Stomach smooth muscle (tissue), 2 donors: ENCODE data around the gene DNAJB14.
A peak's percentile ranks its signal among the peaks of the same experiment; 100 is the strongest.

ENCODE experiments used
- H3K27ac ChIP-seq: one replicate; pipeline ENCODE4 v1.7.0; 2013; ENCODE audit warnings: mild to moderate bottlenecking, low read length, inconsistent platforms
- H3K27me3 ChIP-seq, 2 donors: one replicate each; pipeline ENCODE4 v1.7.0; 2013; ENCODE audit warnings: low read length in 2 of 2; ENCODE audit not compliant: insufficient read depth in 2 of 2, control insufficient read depth in 1 of 2
- H3K36me3 ChIP-seq, 2 donors: one replicate each; pipeline ENCODE4 v1.7.0; 2013; ENCODE audit warnings: low read length in 2 of 2; ENCODE audit not compliant: control insufficient read depth in 2 of 2, insufficient read depth in 2 of 2
- H3K4me1 ChIP-seq: one replicate; pipeline ENCODE4 v1.7.0; 2013; ENCODE audit warnings: low read length; ENCODE audit not compliant: control insufficient read depth, insufficient read depth
- H3K4me3 ChIP-seq, 2 donors: one replicate each; pipeline ENCODE4 v1.7.0; 2013; ENCODE audit warnings: low read length in 2 of 2
- H3K9ac ChIP-seq, 2 donors: one replicate each; pipeline ENCODE4 v1.7.0; 2013; ENCODE audit warnings: low read length in 2 of 2, mild to moderate bottlenecking in 1 of 2
- H3K9me3 ChIP-seq, 2 donors: one replicate each; pipeline ENCODE4 v1.7.0; 2013; ENCODE audit warnings: low read length in 2 of 2; ENCODE audit not compliant: control insufficient read depth in 2 of 2
- donor health status: healthy.
- donor health status: Pancreatic carcinoma.

DNAJB14 gene

DNA sequence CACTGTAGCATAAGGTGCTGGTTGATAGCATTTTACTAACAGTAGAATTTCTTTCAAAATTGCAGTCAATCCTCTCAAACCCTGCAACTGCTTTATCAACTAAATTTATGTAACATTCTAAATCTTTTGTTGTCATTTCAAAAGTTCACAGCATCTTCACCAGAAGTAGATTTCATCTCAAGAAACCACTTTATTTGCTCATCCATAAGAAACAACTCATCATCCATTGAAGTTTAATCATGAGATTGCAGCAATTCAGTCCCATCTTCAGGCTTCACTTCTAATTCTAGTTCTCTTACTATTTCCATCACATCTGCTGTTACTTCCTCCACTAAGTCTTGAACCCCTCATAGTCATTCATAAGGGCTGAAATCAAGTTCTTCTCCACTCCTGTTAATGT is 73.8 kb downstream of the DNAJB14 start:
- H3K4me3 ChIP-seq = no peak overlapping the region
- H3K36me3 ChIP-seq = no peaks in the 10 kb centered on the region
- peaks cover 2% of the 10 kb centered on the region for H3K4me1 ChIP-seq
- H3K27ac ChIP-seq = no peak overlapping the region
- no peaks in the 10 kb centered on the region for H3K9me3 ChIP-seq
- no peak overlapping the region for H3K9ac ChIP-seq
- H3K27me3 ChIP-seq = no peaks in the 10 kb centered on the region

DNA sequence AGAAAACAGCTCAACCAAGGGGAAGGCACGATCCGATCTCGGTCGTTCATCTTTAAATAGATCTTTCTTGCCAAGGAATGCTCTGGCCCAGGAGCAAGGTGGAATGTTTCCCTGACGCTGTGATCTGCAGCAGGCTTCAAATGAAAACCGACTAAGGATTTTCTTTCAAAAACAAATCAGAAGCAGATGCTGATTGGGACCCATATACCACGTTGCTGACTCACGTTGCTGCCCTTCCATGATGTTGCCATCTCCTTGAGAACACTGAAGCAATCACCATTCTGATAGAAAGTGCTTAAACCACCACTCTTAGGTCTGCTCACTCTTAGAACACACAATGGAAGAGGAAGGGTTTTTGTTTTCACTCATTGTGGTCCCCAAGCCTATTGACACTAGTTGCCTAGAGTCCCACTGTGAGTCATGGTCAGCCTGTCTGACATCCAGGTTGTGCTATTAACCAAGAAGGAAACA is 78.3 kb downstream of the DNAJB14 start:
- Histone ChIP-seq H3K4me1 (peaks cover 2% of the 10 kb centered on the region), H3K36me3 (no peaks in the 10 kb centered on the region), H3K27me3 (no peaks in the 10 kb centered on the region), H3K27ac (no peak overlapping the region), H3K4me3 (peak overlapping the region; percentile 5 to 41), H3K9me3 (no peaks in the 10 kb centered on the region), H3K9ac (no peak overlapping the region)

DNA sequence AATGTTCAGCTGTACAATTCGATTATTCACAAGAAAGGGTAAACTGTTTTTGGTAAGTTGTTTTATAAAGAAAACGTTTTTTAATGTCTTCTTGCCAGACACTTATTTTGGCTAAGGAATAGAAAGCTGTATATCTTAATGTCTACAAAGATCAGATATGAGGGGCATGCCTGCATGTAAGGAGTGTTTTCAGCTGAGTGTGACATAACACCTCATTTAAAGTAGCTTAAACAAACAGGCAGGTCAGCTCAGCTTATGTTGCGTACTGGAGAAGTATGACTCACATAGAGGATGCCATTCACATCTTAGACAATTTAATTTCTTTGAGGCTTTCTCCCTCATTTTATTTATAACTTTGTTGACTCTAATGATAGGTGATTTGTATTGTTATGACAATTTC is 82.6 kb downstream of the DNAJB14 start:
- Histone ChIP-seq H3K4me1 (peaks cover 2% of the 10 kb centered on the region), H3K36me3 (no peaks in the 10 kb centered on the region), H3K4me3 (no peak overlapping the region), H3K9ac (no peak overlapping the region), H3K27me3 (no peaks in the 10 kb centered on the region), H3K9me3 (no peaks in the 10 kb centered on the region), H3K27ac (no peak overlapping the region)

DNA sequence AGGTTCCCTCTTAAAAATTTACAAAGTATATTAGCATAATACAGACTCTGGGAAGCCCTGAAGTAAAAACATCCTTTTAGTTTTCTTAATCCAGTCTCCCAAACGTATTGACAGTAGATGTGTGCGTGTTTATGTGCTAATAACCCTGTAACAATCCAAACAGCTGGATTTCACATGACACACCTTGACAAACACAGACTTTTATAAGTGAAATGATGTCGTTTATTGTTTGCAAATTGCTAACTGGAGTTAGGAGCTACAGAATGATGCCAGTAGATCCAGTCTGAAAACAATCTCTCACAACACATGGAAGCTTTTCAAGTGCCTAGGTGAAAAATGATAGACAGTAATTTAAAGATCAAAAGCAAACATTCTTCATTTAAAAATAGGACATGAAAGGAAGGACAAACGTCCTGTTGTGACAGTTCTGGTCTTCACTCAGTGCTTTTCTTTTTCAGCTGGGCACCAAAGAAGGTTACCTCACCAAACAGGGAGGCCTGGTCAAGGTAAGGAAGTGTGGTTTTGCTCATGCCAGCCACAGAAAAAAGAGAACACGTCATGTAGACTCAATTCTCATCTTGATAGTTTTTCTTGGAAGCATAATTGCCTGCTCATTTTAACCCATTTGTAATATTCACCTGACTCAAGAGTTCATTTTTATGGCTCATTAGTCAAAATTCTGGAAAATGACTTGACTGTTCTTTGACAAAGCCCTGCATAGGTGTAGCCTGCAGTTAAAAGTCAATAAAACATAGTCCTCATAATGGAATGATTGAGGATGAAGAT is 85.1 kb downstream of the DNAJB14 start:
- Histone ChIP-seq H3K4me3 (no peak overlapping the region), H3K36me3 (no peaks in the 10 kb centered on the region), H3K9ac (no peak overlapping the region), H3K27me3 (no peaks in the 10 kb centered on the region), H3K27ac (no peak overlapping the region), H3K9me3 (no peaks in the 10 kb centered on the region), H3K4me1 (no peaks in the 10 kb centered on the region)

DNA sequence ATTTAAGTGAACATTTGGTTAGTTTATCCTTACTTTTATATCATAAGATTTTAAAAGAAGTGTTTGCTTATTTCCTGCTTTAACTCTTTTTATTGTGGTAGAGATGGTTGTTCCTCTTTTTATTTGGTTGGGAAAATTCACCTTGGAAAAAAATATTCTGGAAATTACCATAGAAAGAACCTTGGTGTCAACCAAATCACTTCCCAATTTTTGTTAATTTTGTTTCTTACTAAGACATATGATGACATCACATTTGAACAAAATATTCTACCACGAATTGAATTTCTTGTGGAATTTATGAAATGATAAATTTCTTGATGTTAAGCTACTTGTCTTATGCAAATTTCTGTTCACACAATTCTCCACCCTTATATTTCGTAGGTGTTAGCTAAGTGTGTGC is 85.9 kb downstream of the DNAJB14 start:
- no peak overlapping the region for H3K27ac ChIP-seq
- H3K4me1 ChIP-seq = no peaks in the 10 kb centered on the region
- H3K9me3 ChIP-seq = no peaks in the 10 kb centered on the region
- no peaks in the 10 kb centered on the region for H3K36me3 ChIP-seq
- no peaks in the 10 kb centered on the region for H3K27me3 ChIP-seq
- no peak overlapping the region for H3K9ac ChIP-seq
- H3K4me3 ChIP-seq = no peak overlapping the region

DNA sequence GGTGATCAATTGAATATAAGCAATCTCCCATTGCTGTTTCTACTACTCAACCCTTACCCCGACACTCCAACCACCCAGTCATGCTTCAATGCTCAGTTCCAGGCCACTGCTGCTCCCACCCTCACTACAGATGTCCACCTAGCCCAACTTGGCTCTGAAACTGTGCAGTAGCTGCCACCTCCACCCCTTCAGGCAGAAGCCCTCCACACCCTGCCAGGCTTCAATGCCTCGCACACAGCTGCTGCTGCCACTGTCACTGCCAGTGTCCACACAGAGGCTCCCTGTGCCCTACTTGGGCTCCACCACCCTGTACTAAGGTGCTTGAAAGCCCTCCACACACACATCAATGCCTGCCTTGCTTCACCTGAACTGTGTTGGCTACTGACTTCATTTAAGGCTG is 86.8 kb downstream of the DNAJB14 start:
- no peaks in the 10 kb centered on the region for H3K4me1 ChIP-seq
- H3K27me3 ChIP-seq = no peaks in the 10 kb centered on the region
- no peaks in the 10 kb centered on the region for H3K9me3 ChIP-seq
- H3K27ac ChIP-seq = no peak overlapping the region
- no peak overlapping the region for H3K9ac ChIP-seq
- H3K4me3 ChIP-seq = no peak overlapping the region
- H3K36me3 ChIP-seq = no peaks in the 10 kb centered on the region

DNA sequence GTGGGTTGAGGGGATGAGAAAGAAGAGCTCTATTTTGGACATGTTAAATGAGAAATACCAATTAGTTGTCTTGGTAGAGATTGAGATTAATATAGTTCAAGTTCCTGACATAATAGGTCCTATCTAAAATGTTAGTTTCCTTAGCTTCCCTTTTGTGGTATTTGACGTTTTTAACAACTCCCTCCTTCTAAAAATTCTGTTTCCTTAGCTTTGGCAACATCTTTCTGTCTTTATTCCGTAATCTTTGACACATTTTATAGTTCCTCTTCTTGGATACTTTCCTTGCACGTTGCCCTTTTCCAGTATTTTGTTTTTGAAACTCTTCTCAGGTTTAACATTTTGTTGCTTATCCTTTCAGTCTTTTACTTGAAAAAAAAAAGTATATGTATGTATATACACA is 89.1 kb downstream of the DNAJB14 start:
- no peaks in the 10 kb centered on the region for H3K36me3 ChIP-seq
- no peak overlapping the region for H3K9ac ChIP-seq
- no peaks in the 10 kb centered on the region for H3K9me3 ChIP-seq
- no peaks in the 10 kb centered on the region for H3K27me3 ChIP-seq
- H3K27ac ChIP-seq = no peak overlapping the region
- H3K4me3 ChIP-seq = no peak overlapping the region
- no peaks in the 10 kb centered on the region for H3K4me1 ChIP-seq

DNA sequence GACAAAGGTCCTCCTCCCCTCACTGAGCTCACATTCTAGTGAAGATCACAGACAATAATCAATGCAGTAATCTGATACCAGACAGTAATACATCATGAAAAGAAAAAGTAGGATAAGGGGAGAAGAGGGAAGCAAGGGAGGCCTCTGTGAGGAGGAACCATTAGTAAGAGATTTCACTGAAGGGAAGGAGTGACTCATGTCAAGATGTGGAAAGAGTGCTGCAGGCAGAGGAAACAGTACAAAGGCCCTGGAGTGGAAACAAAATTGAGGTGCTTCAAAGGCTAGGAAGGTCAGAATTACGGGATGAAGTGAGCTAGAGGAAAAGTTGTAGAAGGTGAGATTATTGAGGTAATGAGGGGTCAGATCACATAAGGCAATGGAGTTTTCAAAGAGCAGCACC is 90.3 kb downstream of the DNAJB14 start:
- Histone ChIP-seq H3K4me3 (no peak overlapping the region), H3K9ac (no peak overlapping the region), H3K9me3 (no peaks in the 10 kb centered on the region), H3K4me1 (no peaks in the 10 kb centered on the region), H3K27me3 (no peaks in the 10 kb centered on the region), H3K27ac (no peak overlapping the region), H3K36me3 (no peaks in the 10 kb centered on the region)

DNA sequence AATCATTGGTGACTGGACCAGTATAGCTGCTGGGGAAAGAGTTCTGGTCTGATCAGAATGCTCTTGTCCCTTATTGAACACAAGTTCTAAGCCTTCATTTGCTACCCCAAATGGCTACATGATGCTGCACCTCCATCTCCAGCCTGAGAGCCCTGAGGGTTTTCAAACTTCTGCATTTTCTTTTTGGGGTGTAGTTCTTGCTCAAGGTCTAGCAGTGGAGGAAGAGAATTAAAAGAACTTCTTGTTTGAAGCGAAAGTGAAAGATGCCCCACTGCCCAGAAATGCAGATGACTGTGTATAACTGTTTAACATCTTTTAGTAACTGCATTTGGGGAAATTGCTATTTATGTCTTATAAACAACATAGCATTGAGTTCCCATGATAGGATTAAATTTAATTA is 90.7 kb downstream of the DNAJB14 start:
- Histone ChIP-seq H3K4me1 (no peaks in the 10 kb centered on the region), H3K9me3 (no peaks in the 10 kb centered on the region), H3K27me3 (no peaks in the 10 kb centered on the region), H3K36me3 (no peaks in the 10 kb centered on the region), H3K4me3 (no peak overlapping the region), H3K27ac (no peak overlapping the region), H3K9ac (no peak overlapping the region)

DNA sequence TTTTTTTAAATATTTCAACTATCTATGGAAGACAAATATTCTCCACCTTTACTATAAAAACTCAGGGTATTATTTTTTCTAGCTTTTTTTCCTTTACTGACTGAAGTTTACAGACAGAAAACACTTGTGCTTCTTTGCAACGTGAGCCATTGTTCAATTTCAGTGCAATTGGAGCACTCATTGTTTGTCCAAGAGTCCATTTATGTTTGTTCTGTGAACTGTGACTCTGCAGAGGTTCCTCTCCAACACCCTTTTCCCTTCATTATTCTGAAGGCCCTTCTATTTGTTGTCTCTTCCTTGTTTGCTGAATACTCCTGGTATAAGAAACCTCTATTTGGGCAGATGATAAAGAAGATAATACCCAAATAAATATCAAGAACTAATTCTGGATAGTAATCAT is 92.4 kb downstream of the DNAJB14 start:
- Histone ChIP-seq H3K9ac (no peak overlapping the region), H3K36me3 (no peaks in the 10 kb centered on the region), H3K4me3 (no peak overlapping the region), H3K9me3 (no peaks in the 10 kb centered on the region), H3K27ac (no peak overlapping the region), H3K27me3 (no peaks in the 10 kb centered on the region), H3K4me1 (no peaks in the 10 kb centered on the region)

DNA sequence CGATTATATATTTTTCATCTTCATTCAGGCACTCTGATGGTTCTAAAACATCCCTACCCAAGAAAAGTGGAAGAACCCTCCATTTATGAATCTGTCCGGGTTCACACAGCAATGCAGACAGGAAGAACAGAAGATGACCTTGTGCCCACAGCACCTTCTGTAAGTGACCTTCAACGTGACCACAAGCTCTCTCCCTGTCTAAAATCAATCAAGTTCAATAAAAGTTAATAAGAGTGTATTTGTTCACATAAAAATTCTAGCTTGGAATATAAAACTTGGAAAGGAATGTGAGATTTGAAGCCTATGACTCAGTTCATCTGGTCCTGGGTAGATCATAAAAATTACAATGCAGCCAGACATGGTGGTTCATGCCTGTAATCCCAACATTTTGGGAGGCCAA is 93.2 kb downstream of the DNAJB14 start:
- Histone ChIP-seq H3K9ac (no peak overlapping the region), H3K36me3 (no peaks in the 10 kb centered on the region), H3K27me3 (no peaks in the 10 kb centered on the region)

More for the DNA sequence above, 93.2 kb downstream of the DNAJB14 start:
- Histone ChIP-seq H3K4me3 (no peak overlapping the region), H3K4me1 (no peaks in the 10 kb centered on the region), H3K9me3 (no peaks in the 10 kb centered on the region), H3K27ac (no peak overlapping the region)
